GM18867 (cell line): ENCODE data around the gene SPIRE2.
"Not testable (repeated sequence)": the region's sequence is repeated elsewhere in the genome, so short reads cannot be mapped to it uniquely, and the experiment has no call there.

ENCODE experiments used
- ATAC-seq: cut with Tn5 transposase; IDR thresholded peaks from one replicate; pipeline ENCODE4 v1.9.1; 2021; ENCODE audit warnings: mild to moderate bottlenecking, moderate library complexity; ENCODE audit not compliant: unreplicated experiment

SPIRE2 gene

DNA sequence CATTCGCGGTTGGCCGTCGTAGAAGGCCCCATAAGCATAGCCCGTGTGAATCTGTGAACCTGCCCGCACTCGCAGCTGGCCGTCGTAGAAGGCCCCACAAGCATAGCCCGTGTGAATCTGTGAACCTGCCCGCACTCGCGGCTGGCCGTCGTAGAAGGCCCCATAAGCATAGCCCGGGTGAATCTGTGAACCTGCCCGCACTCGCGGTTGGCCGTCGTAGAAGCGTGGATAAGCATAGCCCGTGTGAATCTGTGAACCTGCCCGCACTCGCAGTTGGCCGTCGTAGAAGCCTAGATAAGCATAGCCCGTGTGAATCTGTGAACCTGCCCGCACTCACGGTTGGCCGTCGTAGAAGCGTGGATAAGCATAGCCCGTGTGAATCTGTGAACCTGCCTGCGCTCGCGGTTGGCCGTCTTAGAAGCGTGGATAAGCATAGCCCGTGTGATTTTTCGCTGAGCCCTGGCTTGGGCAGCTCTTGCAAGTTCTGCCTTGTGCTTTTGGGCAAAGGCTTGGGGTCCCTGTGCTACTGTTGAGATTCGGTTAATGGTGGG, 6.6 kb downstream of the SPIRE2 start:
- ATAC-seq: not testable (repeated sequence)

DNA sequence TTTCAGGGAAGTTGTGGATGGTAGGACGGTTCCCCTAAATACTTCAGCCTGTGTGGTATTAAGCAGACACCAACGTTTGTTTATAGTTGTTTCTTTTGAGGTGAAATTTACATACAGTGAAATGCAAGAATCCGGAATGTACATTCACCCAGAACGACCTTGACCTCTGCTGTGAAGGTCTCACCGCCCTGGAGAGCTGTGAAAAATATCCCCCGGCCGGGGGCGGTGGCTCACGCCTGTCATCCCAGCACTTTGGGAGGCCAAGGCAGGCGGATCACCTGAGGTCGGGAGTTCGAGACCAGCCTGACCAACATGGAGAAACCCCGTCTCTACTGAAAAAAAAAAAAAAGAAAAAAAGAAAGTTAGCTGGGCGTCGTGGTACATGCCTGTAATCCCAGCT, 8.2 kb downstream of the SPIRE2 start:
- not testable (repeated sequence) for ATAC-seq

DNA sequence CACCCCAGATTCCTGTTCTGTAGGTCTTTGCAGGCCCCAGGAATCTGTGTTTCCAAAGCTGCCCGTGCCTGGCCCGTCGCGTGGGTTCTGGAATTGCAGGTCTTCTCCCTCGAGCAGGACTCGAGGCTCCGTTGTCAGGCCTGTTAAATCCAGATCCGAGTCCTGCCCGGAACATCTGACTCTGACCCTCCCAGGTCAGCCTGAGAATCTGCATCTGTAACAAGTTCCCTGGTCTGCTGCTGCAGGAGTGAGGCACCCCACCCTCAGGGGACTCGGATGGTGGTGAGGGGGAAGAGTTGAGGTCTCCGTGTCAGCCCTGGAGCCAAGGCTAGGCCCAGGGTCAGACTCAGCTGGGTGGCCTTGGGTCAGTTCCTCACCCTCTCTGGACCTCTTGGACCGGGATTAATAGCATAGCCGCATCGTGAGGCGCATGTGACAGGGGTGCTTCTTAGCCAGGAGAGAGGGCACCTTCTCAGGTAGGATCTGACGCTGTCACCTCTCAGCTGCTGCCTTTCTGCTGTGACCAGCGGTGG, 8.8 kb downstream of the SPIRE2 start:
- ATAC-seq: no peak

DNA sequence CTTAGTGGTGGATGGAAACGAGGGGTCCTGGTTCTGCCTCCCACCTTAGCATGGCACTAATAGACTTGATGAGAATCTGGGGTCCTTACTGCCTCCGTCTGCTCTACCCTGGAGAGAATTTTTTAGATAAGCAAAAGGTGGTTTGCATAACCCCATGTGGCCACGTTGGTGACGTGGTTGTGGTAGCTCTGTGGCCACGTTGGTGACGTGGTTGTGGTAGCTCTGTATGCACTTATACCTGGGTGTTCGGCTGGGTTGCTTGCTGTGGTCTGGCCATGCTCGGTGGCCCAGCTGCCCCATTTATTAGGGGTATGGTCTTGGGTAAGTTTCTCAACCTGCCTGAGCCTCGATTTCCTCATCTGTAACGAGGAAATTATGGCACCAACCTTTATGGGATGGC, 13.0 kb downstream of the SPIRE2 start:
- ATAC-seq: no peak

DNA sequence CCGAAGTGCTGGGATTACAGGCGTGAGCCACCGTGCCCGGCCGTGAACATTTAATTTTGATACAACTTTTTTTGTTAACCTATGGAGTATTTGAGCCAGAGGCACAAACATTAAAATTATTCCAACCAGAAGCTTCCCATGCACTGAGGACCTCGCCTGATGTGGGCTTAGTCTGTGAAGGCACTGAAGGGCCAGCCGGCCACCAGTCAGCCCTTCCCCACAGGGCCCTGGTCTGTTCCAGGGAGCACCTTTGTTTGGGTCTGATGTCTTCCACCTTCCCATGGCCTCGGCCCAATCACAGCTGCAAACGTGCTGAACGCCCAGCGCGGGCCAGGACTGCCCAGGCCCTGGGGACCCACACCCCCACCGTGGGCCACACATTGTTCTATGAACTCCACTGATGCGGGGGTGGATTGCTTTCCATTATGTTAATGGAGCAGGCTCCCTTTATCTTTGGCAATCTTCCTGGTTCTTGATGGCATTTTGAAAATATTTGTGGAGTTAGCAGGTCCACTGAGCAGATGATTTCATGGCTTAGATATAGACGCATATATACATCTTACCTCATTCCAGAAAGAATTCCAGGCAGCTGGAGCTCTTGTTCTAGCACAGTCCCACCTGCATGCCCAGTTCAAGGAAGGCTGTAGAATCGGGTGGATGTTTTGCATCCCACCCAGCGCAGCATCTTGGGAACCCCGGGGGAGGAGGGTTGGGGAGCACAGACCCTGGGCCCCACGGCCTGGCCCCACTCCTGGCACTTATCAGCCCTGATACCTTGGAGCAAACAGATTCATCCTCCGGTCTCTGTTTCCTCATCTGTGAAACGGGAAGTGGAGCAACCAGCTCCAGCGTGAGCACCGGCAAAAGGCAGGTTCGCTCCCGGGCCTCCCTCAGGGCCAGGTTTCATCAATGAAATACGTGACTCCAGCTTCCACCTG, 14.5 kb downstream of the SPIRE2 start:
- no peak for ATAC-seq

DNA sequence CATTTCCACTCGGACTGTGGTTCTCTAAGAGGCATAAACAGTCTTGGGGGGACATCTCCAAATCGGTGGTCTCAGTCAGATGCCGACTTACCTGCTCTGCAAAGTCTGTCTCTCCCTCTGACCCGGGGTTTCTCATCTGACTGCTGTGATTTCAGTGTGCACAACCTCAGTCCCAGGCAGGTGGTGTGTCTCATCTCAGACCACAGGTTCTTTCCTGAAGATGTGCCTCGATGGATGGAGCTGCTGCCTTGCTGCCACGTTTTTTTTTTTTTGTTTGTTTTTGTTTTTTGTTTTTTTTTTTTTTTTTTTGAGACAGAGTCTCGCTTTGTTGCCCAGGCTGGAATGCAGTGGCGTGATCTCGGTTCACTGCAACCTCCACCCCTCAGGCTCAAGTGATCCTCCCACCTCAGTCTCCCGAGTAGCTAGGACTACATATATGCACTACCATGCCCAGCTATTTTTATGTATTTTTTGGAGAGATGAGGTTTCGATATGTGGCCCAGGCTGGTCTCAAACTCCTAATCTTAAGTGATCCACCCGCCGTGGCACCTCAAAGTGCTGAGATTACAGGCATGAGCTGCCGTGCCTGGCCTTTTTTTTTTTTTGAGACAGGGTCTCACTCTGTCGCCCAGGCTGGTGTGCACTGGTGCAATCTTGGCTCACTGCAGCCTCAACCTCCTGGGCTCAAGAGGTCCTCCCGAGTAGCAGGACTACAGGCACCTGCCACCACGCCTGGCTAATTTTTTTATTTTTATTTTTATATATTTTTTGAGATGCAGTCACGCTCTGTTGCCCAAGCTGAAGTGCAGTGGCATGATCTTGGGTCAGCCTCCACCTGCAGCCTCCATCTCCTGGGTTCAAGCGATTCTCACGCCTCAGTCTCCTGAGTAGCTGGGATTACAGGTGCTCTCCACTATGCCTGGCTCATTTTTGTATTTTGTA, 15.4 kb downstream of the SPIRE2 start:
- no peak for ATAC-seq

DNA sequence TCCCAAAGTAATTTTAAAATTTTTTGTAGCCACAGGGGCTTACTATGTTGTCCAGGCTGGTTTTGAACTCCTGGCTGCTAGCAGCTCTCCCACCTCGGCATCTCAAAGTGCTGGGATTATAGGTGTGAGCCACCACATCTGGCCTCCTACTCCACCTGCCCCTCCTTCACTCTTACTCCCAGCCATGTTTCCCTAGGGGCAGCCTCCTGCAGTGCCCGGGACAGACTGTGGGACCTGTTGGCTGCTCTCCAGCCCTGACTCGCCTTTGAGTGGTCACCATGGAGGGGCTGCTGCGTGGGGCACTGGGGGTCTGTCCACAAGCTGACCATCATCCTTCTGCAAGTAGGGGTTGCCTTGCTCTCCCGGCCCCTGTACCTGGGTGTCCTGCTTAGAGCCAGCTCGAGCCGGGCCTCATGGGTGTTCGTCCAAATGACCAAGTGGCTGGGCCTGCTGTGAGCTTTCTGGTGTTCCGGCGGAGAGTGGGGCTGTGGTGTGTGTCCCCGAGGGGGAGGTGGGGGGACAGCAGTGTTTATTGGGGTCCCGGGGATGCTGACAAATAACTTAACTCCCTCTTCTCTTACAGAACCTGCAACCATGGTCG, 16.6 kb downstream of the SPIRE2 start:
- no peak for ATAC-seq

DNA sequence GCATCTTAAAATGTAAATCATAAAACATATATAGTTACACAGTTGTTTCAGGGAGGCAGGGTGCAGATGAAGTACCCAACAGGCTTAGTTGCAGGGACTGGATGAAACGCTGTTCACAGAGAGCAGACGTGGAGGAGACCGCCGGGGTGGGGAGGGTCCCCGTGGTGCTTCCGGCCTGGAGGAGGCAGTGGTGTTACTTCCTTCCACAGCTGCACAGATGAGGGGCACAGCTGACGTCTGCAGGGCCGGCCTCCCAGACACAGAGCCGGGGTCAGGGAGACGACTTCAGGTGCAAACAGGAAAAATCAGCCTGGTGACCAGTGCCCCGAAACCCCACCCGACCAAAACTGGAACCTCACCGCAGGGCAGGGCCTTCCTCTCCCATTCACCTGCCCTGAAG, 17.1 kb downstream of the SPIRE2 start:
- ATAC-seq: no peak

DNA sequence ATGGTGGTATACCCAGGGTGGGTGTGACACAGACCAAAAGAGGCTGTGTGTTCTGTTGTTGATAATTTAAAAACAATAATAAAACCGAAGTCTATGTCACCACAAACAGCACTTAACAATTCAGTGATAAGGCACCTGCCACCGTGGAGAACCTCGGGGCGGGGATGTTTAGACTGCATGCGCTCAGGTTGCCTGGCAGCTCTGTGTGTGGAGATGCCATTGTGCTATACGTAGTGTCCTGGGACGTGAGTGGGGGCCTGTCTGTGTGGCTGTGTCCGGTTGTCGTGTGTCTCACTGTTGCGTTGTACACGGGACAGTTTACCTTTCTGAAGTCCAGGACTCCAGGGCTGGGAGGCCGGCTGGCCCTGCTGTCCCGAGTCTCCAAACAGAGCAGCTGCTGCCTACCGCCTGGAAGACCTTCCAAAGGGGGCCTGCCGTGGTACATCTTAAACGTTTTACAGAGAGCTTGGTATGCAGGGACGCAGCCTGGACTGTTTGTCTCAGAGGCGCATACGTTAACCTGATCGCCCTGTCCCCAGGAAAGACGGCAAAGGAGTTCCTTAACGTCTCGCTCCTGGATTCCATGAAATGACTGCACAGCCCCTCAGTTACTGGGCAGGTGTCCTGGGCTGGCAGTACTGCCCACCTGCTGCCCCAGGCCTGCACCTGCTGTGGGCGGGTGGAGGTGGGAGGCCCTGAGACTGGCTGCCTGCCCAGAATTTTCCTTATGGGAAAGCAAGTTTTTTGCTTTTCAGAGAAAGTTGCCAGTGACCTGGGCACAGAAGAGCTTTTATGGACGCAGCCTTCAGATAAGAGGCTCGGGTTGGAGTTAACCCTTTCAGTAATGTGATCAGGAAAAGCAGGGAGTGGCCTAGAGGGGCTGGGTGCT, 19.0 kb downstream of the SPIRE2 start:
- ATAC-seq: no peak

DNA sequence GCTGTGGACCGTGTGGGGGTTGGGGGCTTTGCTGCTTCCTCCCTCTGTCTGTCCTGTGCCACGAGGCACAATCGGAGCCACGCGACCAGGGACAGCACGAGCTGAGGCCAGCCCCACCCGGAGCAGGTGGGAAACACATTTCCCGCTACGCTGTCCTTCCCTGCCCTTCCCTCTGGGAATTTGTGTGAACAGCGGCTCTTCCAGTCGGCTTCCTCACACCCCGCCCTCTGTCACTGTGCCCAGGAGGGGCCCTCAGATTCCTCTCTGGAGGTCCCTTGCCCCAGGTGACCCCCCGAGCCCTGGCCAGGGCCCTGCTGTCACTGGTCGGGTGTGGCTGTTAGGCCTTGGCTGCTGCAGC, 19.6 kb downstream of the SPIRE2 start:
- no peak for ATAC-seq

DNA sequence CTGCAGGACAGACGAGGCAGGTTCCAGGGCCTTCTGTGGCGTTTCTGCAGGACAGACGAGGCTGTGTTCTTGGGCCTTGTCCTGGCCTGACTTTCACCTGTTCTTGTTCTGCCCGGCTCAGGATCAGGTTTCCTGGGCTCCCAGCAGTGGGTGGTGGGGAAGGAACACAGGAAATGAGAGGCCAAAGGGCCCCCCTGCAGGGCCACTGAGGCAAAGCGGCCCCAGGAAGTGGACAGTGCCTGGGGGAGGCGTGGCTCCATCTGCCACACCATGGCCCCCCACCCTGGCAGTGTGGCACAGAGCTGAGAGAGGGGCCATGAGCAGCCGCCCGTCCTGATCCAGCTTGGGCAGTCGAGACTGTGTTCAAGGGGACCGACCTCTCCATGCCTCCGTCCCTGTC, 20.7 kb downstream of the SPIRE2 start:
- no peak for ATAC-seq

DNA sequence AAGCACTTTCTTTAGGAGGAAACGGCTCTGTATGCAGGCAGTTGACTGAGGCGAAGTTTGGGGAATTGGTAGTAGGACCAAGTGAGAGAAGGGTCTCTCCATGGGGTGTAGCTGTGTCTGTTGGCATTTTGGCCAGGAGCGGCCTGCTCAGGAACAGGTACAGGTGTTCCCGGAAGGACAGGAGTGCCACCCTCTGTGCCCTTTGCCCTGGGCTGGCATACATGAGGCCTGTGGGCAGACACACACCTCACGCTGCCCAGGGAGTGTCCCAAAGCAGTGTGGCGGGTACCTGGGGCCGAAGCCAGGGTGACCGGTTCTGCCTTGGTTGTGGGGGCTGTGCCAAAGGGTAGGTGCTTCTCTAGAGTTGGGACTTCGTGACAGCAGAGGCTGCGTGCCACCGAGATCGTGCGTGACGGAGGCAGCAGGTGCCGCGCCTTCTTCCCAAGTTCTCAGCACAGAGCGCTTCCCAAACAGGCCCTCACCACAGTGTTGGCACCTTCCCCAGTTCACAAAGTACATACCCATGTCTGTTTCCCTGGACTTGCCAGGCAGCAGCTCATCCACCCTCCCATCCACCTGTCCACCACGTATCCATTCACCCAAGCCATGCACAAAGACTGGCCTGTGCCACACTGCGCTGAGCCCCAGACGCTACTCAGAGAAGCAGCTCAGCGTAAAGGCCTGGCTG, 25.2 kb downstream of the SPIRE2 start:
- ATAC-seq: no peak

DNA sequence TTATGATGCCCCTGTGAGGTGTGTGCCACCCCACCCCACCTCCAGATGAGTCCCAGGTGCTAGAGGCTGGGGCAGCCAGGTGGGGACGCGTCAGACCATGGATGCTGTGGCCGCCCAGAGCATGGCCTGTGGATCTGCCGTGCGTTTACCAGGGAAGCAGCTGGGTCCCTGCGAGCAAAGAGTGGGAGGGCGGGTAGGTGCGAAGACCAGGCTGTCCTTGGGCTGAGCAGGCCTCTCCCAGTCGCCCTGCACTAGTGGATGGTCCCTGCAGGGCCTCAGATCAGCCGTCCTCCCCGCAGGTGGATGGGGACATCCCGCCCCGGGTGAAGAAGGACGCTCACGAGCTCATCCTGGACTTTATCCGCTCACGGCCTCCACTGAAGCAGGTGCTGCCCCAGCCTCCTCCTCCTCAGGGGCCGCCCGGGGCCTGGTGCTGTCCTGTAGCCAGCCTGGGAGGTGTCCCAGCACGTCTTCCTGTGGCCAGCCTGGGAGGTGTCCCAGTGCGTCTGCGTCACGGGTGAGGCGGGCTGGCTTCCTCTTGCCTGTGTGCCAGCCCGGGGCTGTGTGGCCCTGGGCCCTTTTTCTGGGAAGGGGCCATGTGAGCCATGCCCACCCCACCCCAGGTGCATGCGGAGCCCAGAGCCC, 27.1 kb downstream of the SPIRE2 start:
- no peak for ATAC-seq

DNA sequence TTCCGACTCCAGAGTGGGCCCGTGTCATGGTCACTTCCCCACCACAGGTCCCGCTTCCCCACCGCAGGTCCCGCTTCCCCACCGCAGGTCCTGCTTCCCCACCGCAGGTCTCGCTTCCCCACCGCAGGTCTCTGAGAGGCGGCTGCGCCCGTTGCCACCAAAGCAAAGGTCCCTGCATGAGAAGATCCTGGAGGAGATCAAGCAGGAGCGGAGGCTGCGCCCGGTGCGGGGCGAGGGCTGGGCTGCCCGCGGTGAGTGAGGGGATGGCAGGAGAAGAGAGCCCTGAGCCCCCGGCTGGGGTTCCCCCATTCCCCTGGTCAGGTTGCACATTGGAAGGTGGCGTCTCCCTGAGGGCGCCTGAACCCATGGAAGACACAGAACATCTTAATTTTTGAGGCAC, 27.7 kb downstream of the SPIRE2 start:
- no peak for ATAC-seq

DNA sequence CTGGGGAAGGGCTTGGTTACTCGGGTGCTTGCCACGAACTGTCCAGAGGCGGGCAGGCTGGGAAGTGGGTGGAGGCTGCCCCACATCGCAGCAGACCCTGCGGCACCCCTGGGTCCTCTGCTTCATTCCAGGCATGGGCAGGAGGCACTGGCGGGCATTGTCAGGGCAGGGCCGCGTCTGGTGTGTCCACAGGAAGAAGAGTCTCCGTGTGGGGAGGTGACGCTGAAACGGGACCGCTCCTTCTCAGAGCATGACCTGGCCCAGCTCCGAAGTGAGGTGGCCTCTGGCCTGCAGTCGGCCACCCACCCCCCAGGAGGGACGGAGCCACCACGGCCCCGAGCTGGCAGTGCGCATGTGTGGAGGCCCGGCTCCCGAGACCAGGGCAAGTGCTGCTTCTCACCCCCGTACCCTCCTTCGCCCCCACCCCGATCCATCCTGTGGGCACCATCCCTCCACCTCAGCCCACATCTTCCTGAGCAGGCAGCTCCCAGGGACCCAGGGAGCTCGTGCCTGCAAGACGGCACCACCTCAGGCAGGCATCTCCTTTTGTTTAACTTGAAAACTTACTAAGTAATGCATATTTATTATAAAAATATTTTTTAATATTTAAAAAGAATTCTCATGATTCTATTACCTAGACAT, 30.8 kb downstream of the SPIRE2 start:
- no peak for ATAC-seq

DNA sequence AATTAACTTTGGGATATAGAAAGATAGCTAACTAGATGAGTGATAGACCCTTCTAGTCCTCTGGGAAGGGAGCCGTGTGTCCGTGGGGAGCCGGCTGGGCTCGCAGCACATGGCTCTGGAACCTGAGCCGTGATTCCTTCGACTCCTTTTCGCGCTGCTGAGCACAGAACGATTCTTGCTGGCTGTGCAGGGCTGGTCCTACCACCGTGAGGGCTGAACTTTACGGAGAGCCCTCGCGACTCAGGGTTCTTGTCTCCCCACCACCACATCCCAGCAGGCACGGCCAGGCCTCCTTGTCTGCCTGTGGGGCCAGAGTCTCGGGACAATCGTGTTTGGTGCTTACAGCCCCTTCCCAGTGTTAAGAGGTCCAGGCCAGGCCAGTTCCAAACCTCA, 31.3 kb downstream of the SPIRE2 start:
- no peak for ATAC-seq

DNA sequence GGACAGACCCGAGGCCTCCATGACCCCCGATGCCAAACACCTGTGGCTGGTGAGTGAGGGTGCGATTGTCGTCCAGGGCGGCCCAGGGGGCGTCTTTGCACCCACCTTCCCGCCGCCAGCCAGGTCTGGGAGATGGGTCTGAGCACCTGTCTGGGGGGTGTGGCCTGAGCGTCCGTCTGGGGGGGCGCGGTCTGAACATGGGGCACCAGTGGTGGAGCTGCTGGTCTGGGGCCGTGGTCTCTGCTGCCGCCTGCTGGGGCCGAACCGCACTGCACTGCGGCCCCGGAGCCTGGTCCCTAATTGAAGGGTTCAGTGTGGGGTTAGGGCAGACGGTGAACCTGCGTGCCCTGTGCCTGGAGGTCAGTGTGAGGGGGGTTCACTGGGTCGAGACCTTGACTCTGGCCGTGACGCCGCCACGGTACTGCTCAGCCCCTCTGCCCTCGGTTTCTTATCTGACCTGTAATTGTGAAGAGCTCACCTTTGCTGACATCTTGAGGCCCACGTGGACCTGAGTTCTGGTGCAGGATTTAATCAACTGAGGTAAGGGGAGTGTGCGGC, 32.6 kb downstream of the SPIRE2 start:
- peak; percentile 45 for ATAC-seq

DNA sequence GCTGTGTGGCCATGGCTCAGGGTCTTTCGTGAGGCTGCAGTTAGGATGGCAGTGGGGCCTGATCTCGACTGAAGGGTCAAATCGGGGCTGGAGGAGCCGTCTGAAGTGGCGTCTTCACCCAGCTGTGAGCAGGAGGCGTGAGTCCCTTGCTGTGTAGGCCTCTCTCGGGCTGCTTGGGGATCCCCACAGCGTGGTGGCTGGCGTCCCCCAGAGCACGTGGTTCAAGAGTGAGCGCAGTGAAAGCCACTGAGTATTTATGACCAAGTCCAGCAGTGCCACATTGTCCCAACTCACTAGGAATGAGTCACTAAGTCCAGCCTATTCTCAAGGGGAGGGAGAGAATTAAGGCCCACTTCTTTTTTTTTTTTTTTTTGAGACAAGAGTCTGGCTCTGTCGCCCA, 33.4 kb downstream of the SPIRE2 start:
- no peak for ATAC-seq
